GM10266 (cell line): ENCODE measurements around the gene DNAJB6.

Experiments
- DNase-seq: peaks from one replicate; pipeline ENCODE4 v3.0.0; 2012; ENCODE audit errors: extremely low spot score
- CTCF ChIP-seq: IDR thresholded peaks from 2 replicates; pipeline ENCODE4 v1.5.1; 2012; ENCODE audit warnings: mild to moderate bottlenecking, low read depth; ENCODE audit not compliant: control insufficient read depth, insufficient read depth; ENCODE audit errors: missing control alignments

The DNAJB6 gene

GRCh38 chr7:157336383-157337315 is at the start of gene DNAJB6:
Gene DNAJB6, plus strand, starts transcription at chr7:157337004. Its CDS starts 21,569 bp downstream, at chr7:157358573.
- peak; percentile 98 for DNase-seq
- no peak for TF ChIP-seq CTCF

GRCh38 chr7:157291404-157292080 is 45.3 kb upstream of the DNAJB6 start:
- DNase-seq, result no peak
- TF ChIP-seq CTCF, result no peak

GRCh38 chr7:157292258-157292657 is 44.5 kb upstream of the DNAJB6 start:
- no peak for TF ChIP-seq CTCF
- no peak for DNase-seq

- DNase-seq, result no peak
- no peak for TF ChIP-seq CTCF
These were observed 43.9 kb upstream of the DNAJB6 start for GRCh38 chr7:157292770-157293412.

- no peak for DNase-seq
- no peak for TF ChIP-seq CTCF
These were observed 43.4 kb upstream of the DNAJB6 start for GRCh38 chr7:157293413-157293788.

- no peak for TF ChIP-seq CTCF
- no peak for DNase-seq
These were observed 42.0 kb upstream of the DNAJB6 start for GRCh38 chr7:157294773-157295172.
